Activated gamma-delta T cell treated with anti-CD3 and anti-CD28 coated beads, Interleukin-2, amount 50 U/mL, for 16 hours (primary cell): Measurements from ENCODE around the gene TKTL1.

Experiments used
- DNase-seq: peaks from one replicate; pipeline ENCODE4 v3.0.0-alpha.2; 2020; ENCODE audit warnings: low read depth

The TKTL1 gene

DNA sequence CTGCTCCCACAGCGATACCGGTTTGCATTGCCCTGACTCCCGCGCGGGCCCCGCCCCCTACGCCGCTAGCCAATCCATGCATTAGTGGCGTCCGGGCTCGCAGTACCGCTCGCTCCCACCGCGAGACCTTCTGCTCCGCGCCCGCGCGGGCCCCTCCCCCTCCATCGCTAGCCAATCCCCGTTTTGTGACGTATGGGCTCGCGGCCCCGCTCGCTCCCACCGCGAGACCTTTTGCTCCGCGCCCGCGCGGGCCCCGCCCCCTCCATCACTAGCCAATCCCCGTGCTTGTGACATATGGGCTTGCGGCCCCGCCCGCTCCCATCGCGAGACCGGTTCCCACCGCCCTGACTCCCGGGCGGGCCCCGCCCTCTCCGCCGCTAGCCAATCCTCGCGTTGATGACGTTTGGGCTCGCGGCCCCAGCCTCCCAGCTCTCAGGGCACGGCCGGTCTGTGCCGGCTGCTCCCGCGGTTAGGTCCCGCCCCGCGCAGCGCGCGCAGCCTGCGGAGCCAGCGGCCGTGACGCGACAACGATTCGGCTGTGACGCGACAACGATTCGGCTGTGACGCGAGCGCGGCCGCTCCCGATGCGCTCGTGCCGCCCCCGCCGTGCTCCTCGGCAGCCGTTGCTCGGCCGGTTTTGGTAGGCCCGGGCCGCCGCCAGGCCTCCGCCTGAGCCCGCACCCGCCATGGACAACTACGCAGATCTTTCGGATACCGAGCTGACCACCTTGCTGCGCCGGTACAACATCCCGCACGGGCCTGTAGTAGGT lies 83.4 kb downstream of the TKTL1 start, which contains the start of gene EMD:
Gene EMD (plus strand): TSS at position 497 of the 770 bp plus-strand sequence. CDS start 190 bp downstream, at position 687.
- DNase-seq: peak; percentile 92

DNA sequence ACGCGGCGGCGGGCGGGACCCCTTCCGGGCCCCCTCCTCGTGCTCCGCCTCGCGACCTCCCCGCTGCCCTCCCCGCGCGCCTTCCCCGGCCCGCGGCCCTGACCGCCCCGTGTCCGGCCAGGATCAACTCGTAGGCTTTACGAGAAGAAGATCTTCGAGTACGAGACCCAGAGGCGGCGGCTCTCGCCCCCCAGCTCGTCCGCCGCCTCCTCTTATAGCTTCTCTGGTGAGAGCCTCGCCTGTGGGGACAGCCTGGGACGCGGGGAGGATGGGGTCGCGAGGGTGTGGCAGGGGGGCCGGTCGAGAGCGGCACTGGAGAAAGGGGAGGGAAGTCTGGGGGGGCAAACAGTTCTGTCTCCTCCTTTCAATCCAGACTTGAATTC lies 84.0 kb downstream of the TKTL1 start:
- no peak for DNase-seq
